LHCN-M2 (cell line): Measurements from ENCODE around the gene OSGIN1. TPM values are rescaled to one million over a fixed set of nuclear protein-coding genes. Genes with fewer than 3 reads are reported as not detected.

Experiments
- DNase-seq: peaks from one replicate; pipeline ENCODE4 v3.0.0-alpha.2; 2012; ENCODE audit warnings: low read depth
- total RNA-seq: library from RNA; depleted of rRNA; stranded (reverse); fragments of >200 nt; gene quantifications from 2 replicates; pipeline ENCODE4 v1.2.3, GENCODE V29; 2014; rRNA removed

The OSGIN1 gene
- total RNA-seq, 1 experiment from 2014 or later = 5.8 TPM

GRCh38 chr16:83998091-83998490, 45.1 kb downstream of the OSGIN1 start:
- no peak for DNase-seq

- DNase-seq = no peak
Measured at GRCh38 chr16:84000989-84001642, 48.1 kb downstream of the OSGIN1 start.

- DNase-seq = no peak
Measured at GRCh38 chr16:84001726-84002125, 48.7 kb downstream of the OSGIN1 start.

GRCh38 chr16:84003038-84003437, 50.0 kb downstream of the OSGIN1 start:
- DNase-seq = no peak

GRCh38 chr16:84004442-84004841, 51.4 kb downstream of the OSGIN1 start:
- DNase-seq = no peak

GRCh38 chr16:84005391-84005790, 52.4 kb downstream of the OSGIN1 start:
- DNase-seq = no peak

- DNase-seq = no peak
Measured at GRCh38 chr16:84007520-84007919, 54.5 kb downstream of the OSGIN1 start.

- peak; percentile 4 for DNase-seq
Measured at GRCh38 chr16:84007965-84008364, 54.9 kb downstream of the OSGIN1 start.

GRCh38 chr16:84009282-84009681, 56.2 kb downstream of the OSGIN1 start:
- DNase-seq = no peak

- DNase-seq = peak; percentile 35
Measured at GRCh38 chr16:84013787-84014569, 60.9 kb downstream of the OSGIN1 start.

- DNase-seq = no peak
Measured at GRCh38 chr16:84014570-84015327, 61.7 kb downstream of the OSGIN1 start.

GRCh38 chr16:84015399-84015798, 62.4 kb downstream of the OSGIN1 start:
- no peak for DNase-seq

Other genes with a start within 250 kb of the OSGIN1 start
- 20.1 and 25.7 TPM in 2 replicates for gene HSBP1, start 145.3 kb upstream of the OSGIN1 start, total RNA-seq
- gene MLYCD, start 54.1 kb upstream of the OSGIN1 start, total RNA-seq = 2.4 and 2.7 TPM in 2 replicates
- gene NECAB2, start 15.0 kb downstream of the OSGIN1 start, total RNA-seq = not detected in 2 replicates
- gene SLC38A8, start 89.6 kb downstream of the OSGIN1 start, total RNA-seq = not detected in 2 replicates
- gene MBTPS1, start 163.7 kb downstream of the OSGIN1 start, total RNA-seq = 47.1 and 48.8 TPM in 2 replicates
- 34.4 and 36.3 TPM in 2 replicates for gene HSDL1, start 191.9 kb downstream of the OSGIN1 start, total RNA-seq
- 0.06 TPM in 1 of 2 replicates, not detected in the other for gene DNAAF1, start 192.1 kb downstream of the OSGIN1 start, total RNA-seq
- gene TAF1C, start 233.8 kb downstream of the OSGIN1 start, total RNA-seq = 26.1 and 30.1 TPM in 2 replicates
- not detected in 2 replicates for gene ADAD2, start 237.9 kb downstream of the OSGIN1 start, total RNA-seq